LNCaP clone FGC (cell line): ENCODE results near the gene PDE9A.

ENCODE experiments used
- DNase-seq: peaks from one replicate; pipeline ENCODE4 v3.0.0-alpha.2; 2011; ENCODE audit warnings: low read depth
- H3K4me3 ChIP-seq: 2 replicates; pipeline ENCODE4 v1.5.1; 2011; ENCODE audit warnings: mild to moderate bottlenecking, low read depth, low read length, control low read depth
- CTCF ChIP-seq: IDR thresholded peaks from 2 replicates; pipeline ENCODE4 v1.5.1; 2012; ENCODE audit warnings: mild to moderate bottlenecking; ENCODE audit not compliant: control insufficient read depth, insufficient read depth; ENCODE audit errors: extremely low read depth

Gene PDE9A

GRCh38 chr21:42673633-42674328 lies 20.4 kb downstream of the PDE9A start:
- no peak overlapping the region for H3K4me3 ChIP-seq
- no peak for DNase-seq
- TF ChIP-seq CTCF, result no peak

GRCh38 chr21:42674351-42674940 lies 21.0 kb downstream of the PDE9A start:
- TF ChIP-seq CTCF, result no peak
- H3K4me3 ChIP-seq, result no peak overlapping the region
- DNase-seq, result no peak

- no peak overlapping the region for H3K4me3 ChIP-seq
- no peak for DNase-seq
- TF ChIP-seq CTCF, result no peak
Observed at GRCh38 chr21:42675403-42675802, 22.0 kb downstream of the PDE9A start.

- no peak overlapping the region for H3K4me3 ChIP-seq
- DNase-seq, result no peak
- TF ChIP-seq CTCF, result no peak
Observed at GRCh38 chr21:42676808-42677207, 23.4 kb downstream of the PDE9A start.

- DNase-seq, result no peak
- TF ChIP-seq CTCF, result no peak
- H3K4me3 ChIP-seq, result no peak overlapping the region
Observed at GRCh38 chr21:42677339-42678321, 24.2 kb downstream of the PDE9A start.

GRCh38 chr21:42678618-42679295 lies 25.3 kb downstream of the PDE9A start:
- no peak overlapping the region for H3K4me3 ChIP-seq
- TF ChIP-seq CTCF, result no peak
- DNase-seq, result no peak
